Suppressor macrophage treated with lipopolysaccharide for 1 hour (primary cell): ENCODE measurements around the gene TMEM170B.

Experiments used
- DNase-seq, 3 donors: peaks; one replicate each; pipeline ENCODE4 v3.0.0-alpha.2; 2020 to 2022

TMEM170B gene

DNA sequence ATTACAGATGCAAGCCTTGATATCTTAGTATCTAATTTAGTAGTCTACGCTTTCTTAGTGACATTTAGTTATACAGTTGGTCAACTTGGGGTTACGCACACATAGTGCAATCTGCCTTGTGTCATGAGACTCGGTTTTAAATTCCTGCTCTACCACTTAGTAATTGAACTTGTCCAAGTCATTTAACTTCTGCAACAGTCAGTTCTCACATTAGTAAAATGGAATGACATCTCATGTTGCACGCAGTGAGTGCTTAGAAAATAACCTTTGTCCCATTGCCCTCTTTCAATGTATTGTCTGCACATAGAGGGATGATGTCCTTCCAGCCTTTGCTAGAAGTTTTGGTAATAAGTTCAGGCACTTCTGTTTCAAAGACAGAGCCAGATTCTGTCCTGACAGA lies 48.6 kb downstream of the TMEM170B start:
- no peak for DNase-seq

DNA sequence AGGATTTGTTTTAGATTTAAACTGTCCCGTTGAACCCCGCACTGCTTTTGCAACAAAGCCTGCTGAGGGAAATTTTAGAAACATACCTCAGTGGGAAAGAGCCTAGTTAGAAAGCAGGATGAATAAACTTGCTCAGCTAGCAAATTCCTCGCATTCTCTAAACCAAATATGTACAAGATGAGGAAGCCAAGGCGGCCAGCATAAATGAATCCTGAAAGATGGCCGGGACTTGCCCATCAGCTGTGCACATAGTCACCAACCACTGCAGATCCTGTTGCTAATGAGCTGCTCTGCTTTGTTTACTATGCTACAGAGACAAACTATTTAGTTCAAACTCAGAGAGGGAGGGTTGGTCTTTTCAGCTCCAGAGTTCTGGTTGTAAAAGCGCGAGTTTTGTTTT lies 49.0 kb downstream of the TMEM170B start:
- DNase-seq = no peak

DNA sequence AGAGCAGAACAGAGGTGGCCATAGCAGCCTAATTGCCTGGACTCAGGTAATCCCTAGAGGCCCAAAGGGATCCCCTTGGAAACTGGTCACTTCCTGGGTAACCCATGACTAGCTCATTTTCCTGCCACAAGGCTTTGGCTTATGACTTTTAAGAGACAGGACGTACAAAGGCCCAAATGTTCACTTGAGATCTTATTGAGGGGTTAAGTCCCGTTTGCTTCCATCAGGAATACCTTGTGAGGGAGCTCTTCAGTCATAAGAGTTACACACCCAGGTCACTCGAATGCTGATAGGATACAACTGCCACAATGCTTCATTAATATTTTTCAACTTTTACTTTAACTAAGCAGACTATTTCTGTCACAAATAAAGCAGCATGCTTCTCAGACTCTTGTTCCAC lies 51.7 kb downstream of the TMEM170B start:
- DNase-seq = no peak

- DNase-seq = peak in 1 of 3 donors; percentile 12
Observed at GRCh38 chr6:11592294-11592906, 54.9 kb downstream of the TMEM170B start.

DNA sequence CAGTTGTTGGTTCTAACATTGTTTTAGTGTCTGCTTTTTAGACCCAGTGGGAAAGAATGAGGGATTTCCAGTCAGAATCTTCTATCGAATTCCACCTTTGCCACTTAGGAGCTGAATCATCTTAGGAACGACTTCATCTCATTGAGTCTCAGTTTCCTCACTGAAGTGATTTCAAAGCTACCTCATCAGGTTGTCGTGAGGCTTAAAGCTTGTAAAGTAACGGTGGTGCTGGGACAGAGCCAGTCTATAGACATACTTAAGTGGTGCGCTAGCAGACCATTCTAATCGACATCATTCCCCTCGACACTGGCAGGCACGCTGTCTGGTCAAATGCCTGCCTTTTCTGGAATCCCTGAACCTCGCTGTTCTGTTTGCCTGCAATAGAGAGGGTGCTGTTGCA lies 55.5 kb downstream of the TMEM170B start:
- DNase-seq = no peak

DNA sequence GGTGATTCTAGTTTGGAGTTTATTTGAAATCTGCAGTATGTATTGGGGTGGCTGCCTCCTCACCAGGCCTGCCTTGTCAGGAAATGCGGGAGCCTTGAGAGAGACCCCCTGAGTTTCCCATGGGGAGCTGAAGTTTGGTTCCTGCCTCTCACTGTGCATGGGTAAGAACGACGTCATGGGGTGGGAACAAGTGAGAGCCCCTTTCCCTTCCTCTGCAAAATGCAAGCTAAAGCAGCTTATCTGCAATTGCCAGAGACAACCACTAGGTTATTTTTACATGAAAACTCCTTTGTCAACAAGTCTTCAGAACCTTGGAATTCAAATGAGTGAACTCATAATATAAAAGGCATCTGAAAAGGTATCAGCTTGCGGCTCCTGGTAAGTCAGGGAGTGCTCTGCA lies 58.4 kb downstream of the TMEM170B start:
- peak; percentile 15 to 38 (median 37) for DNase-seq

- no peak for DNase-seq
Observed at GRCh38 chr6:11596640-11597237, 59.2 kb downstream of the TMEM170B start.

DNA sequence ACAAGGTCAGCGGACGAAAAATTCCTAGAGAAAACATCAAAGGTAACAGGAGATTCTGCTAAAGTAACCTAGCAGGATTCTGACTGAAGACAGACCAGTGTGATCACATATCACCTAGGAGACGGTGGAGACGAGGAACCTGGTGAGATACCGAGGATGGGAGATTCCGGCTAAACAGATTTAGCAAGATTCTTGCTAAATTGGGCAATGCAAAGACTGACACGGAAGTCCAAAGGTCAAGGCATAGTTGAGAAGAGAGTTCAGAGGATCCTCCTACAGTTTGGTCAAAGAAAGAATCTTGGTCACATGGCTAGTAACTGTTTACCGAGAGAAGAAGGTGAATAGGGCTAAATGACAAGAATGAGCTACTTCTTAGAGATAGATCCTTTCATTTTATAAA lies 61.1 kb downstream of the TMEM170B start:
- DNase-seq = peak; percentile 68 to 84 (median 83)

DNA sequence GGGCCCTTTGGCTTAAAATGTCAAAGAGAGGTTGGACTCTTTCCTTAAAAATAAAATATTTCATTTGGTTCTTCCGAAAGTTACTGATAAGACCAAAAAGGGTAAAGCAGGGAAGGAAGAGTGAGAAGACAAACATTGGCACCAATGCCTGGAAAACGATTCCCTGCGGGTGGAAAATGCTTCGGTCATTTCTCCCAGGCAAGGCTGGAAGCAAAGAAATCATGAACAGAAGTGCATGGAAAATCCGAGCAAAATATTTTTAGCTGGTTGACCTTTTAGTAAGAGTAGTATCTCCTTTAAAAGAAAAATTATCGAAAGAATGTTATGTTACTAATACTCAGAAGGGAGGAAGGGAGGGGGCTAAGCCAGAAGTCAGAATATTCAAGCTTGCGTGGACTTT lies 62.7 kb downstream of the TMEM170B start:
- DNase-seq = no peak

- no peak for DNase-seq
Observed at GRCh38 chr6:11601776-11602605, 64.4 kb downstream of the TMEM170B start.

GRCh38 chr6:11604215-11604614 lies 66.7 kb downstream of the TMEM170B start:
- no peak for DNase-seq

- DNase-seq = no peak
Observed at GRCh38 chr6:11604836-11605506, 67.4 kb downstream of the TMEM170B start.

GRCh38 chr6:11605507-11605905 lies 68.0 kb downstream of the TMEM170B start:
- no peak for DNase-seq

DNA sequence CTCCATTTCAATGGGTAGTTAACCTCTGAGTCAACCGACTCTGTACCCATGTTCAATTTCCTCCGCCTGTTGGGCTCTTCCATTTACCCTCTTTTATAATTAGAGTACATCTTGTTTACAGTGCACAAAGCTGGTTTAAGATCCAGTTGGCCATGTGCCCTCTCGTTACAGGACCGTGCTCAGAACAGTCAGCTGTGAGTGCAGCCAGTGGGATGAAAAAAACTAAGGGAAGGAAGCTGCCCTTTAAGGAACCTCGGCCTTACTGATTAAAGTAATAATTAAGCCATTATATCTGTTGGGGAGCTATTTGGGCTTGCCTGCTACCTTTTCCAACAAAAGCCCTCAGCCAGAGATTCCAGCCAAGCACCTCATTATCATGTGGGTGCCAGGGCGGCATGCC lies 68.8 kb downstream of the TMEM170B start:
- DNase-seq = no peak

DNA sequence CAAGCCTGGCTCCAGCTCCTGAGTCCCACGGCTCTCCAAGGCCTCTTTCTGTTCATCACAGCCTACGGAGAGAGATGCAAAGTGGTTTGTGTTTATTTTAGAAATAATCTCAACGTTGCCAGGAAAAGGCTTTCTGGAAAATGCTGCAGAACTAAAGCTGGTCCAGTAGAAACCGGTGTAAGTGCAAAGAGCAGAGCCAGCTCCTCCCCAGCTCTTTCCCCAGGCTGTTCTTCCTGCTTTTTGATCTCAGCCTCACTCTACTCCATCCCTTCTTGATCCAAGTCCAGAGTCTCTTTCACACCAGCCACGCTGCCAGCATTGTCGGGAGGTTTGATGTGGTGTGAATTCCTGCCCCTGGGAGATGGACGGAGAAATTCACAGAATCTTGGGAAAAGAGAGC lies 69.8 kb downstream of the TMEM170B start:
- no peak for DNase-seq

GRCh38 chr6:11608600-11609323 lies 71.2 kb downstream of the TMEM170B start:
- no peak for DNase-seq

GRCh38 chr6:11609324-11610071 lies 71.9 kb downstream of the TMEM170B start:
- DNase-seq = no peak

- peak in 1 of 3 donors; percentile 38 for DNase-seq
Observed at GRCh38 chr6:11613336-11613735, 75.8 kb downstream of the TMEM170B start.

- no peak for DNase-seq
Observed at GRCh38 chr6:11613858-11614257, 76.3 kb downstream of the TMEM170B start.

GRCh38 chr6:11614534-11615213 lies 77.1 kb downstream of the TMEM170B start:
- DNase-seq = no peak

GRCh38 chr6:11615214-11615602 lies 77.7 kb downstream of the TMEM170B start:
- DNase-seq = no peak
